ENCODE results near the gene FNDC8. TPM values are rescaled to one million over a fixed set of nuclear protein-coding genes. Genes with fewer than 3 reads are reported as not detected.
"Not testable (repeated sequence)": the region's sequence is repeated elsewhere in the genome, so short reads cannot be mapped to it uniquely, and the experiment has no call there.

Gene FNDC8
- total and polyA plus RNA-seq, 2 donors from 2014 or later: not detected

DNA sequence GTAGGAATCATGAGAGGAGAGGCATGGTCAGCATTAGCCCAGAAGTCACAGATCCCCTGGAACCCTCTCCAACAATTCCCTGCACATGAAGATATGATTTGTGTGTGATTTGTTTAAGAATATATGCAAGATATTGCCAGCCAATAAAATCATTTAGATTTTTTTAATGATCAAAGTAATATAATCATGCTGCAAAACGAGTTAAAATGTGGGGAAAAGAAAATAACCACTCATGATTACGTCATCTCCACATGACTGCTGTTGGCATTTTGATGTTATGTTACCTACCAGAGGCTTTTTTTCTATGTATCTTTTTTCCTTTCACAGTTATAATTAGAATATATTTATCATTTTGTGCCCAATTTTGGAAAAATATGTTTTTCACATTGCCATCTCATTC, 50.4 kb downstream of the FNDC8 start:
- FAIRE-seq (no peak), DNase-seq (no peak)
- Histone ChIP-seq H3K27me3 (ENCODE audit: control insufficient read depth, insufficient read depth, low read length) (no peaks in the 10 kb centered on the region), H3K36me3 (ENCODE audit: control insufficient read depth in 2 of 3, insufficient read depth in 3 of 3, low read length in 3 of 3) (no peaks in the 10 kb centered on the region), H3K4me1 (ENCODE audit: control insufficient read depth in 2 of 3, insufficient read depth in 2 of 3, low read depth in 1 of 3, low read length in 3 of 3) (no peaks in the 10 kb centered on the region), H3K27ac (ENCODE audit: low read depth in 2 of 2, low read length in 2 of 2) (no peak overlapping the region), H3K9ac (ENCODE audit: low read length in 3 of 3) (no peak overlapping the region), H3K9me3 (ENCODE audit: control insufficient read depth in 2 of 3, insufficient read depth in 1 of 3, low read length in 3 of 3) (no peaks in the 10 kb centered on the region), H3K4me3 (ENCODE audit: low read length in 3 of 3) (no peak overlapping the region)
- intact Hi-C loops (cut with DNase I): no loop called here
- TF ChIP-seq, protein P1, sequence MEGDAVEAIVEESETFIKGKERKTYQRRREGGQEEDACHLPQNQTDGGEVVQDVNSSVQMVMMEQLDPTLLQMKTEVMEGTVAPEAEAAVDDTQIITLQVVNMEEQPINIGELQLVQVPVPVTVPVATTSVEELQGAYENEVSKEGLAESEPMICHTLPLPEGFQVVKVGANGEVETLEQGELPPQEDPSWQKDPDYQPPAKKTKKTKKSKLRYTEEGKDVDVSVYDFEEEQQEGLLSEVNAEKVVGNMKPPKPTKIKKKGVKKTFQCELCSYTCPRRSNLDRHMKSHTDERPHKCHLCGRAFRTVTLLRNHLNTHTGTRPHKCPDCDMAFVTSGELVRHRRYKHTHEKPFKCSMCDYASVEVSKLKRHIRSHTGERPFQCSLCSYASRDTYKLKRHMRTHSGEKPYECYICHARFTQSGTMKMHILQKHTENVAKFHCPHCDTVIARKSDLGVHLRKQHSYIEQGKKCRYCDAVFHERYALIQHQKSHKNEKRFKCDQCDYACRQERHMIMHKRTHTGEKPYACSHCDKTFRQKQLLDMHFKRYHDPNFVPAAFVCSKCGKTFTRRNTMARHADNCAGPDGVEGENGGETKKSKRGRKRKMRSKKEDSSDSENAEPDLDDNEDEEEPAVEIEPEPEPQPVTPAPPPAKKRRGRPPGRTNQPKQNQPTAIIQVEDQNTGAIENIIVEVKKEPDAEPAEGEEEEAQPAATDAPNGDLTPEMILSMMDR (IDR thresholded peaks at IDR 0.05; ENCODE audit: borderline replicate concordance, extremely low read depth, insufficient read depth): no peak

DNA sequence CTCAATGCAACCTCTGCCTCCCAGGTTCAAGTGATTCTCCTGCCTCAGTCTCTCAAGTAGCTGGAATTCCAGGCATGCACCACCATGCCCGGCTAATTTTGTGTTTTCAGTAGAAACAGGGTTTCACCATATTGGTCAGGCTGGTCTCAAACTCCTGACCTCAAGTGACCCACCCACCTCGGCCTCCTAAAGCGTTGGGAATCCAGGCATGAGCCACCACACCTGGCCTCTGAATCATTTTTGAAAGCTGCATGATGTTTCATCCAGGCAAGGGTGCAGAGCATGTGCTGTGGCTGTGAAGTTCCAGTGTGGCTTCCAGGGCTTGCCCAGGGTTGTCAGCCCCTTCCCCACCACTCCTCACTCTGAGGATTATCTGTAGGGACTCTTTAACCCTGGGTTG, 50.9 kb downstream of the FNDC8 start:
- H3K27ac ChIP-seq (ENCODE audit: low read depth in 2 of 2, low read length in 2 of 2); DNase-seq; H3K36me3 ChIP-seq (ENCODE audit: control insufficient read depth in 2 of 3, insufficient read depth in 3 of 3, low read length in 3 of 3); FAIRE-seq; H3K27me3 ChIP-seq (ENCODE audit: control insufficient read depth, insufficient read depth, low read length); intact Hi-C loops (cut with DNase I); H3K9me3 ChIP-seq (ENCODE audit: control insufficient read depth in 2 of 3, insufficient read depth in 1 of 3, low read length in 3 of 3); H3K9ac ChIP-seq (ENCODE audit: low read length in 3 of 3); H3K4me1 ChIP-seq (ENCODE audit: control insufficient read depth in 2 of 3, insufficient read depth in 2 of 3, low read depth in 1 of 3, low read length in 3 of 3); H3K4me3 ChIP-seq (ENCODE audit: low read length in 3 of 3): not testable (repeated sequence)

DNA sequence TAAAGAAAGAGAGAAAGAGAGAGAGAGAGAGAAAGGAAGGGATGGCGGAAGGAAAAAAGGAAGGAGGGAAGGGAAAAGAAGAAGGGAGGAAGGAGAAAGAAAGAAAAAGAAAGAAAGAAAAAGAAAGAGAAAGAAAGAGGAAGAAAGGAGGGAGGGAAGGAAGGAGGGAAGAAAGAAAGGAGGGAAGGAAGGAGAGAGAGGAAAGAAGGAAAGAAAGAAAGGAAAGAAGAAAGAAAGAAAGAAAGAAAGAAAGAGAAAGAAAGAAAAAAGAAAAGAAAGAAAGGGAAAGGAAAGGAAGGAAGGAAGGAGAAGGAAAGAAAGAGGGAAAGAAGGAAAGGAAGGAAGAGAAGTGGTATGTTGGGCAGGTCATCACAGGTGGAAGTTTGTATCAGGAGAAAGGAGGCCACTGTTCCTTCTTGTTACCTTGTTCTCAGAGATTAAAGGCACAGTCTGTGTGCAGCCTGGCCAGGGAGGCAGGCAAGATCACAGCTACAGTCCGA, 53.5 kb downstream of the FNDC8 start:
- DNase-seq: no peak

DNA sequence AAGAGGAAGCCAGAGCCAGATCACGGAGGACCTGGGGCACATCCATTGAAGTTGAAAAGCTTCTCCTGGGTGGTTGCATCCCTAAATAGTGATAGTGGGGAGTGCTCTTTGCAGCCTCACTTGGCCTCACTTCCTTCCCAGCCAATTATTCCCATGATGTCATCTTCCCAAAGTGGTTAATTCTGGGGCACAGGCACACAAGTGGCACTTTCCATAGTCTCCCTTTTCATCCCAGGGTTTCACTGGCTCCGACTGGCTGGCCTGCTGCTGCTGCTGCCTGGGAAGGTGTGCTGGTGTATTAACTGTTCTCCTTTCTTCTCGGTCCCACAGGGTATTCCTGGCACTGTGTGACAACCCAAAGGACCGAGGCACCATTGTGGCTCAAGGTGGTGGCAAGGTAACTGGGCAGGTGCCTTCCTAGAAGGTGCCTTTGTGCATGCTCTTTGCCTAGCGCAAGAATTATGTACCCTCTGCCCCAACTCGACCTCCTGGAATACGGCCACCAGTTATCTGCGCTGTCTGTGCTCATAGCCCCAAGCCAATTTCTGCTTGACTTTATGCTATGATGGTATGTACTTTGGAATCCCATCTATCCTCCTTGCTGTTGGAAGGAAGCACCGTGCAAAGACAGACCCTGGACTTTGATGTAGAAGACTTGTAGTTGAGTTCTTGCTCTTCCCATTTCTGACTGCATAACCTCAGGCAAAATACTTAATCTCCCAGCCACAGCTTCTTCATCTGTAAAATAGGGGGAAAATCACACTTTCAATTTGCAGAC, 54.4 kb downstream of the FNDC8 start:
- no peak overlapping the region for H3K9ac ChIP-seq (ENCODE audit: low read length in 3 of 3)
- no peak for FAIRE-seq
- intact Hi-C loops (cut with DNase I): no loop called here
- H3K36me3 ChIP-seq (ENCODE audit: control insufficient read depth in 2 of 3, insufficient read depth in 3 of 3, low read length in 3 of 3): no peaks in the 10 kb centered on the region
- H3K4me1 ChIP-seq (ENCODE audit: control insufficient read depth in 2 of 3, insufficient read depth in 2 of 3, low read depth in 1 of 3, low read length in 3 of 3): no peaks in the 10 kb centered on the region
- no peak for DNase-seq
- H3K9me3 ChIP-seq (ENCODE audit: control insufficient read depth in 2 of 3, insufficient read depth in 1 of 3, low read length in 3 of 3): no peaks in the 10 kb centered on the region
- H3K27me3 ChIP-seq (ENCODE audit: control insufficient read depth, insufficient read depth, low read length): no peaks in the 10 kb centered on the region
- no peak overlapping the region for H3K27ac ChIP-seq (ENCODE audit: low read depth in 2 of 2, low read length in 2 of 2)
- no peak overlapping the region for H3K4me3 ChIP-seq (ENCODE audit: low read length in 3 of 3)
- TF ChIP-seq, protein P1 (IDR thresholded peaks at IDR 0.05; ENCODE audit: borderline replicate concordance, extremely low read depth, insufficient read depth): no peak

More for the DNA sequence above, 53.5 kb downstream of the FNDC8 start:
- no peaks in the 10 kb centered on the region for H3K9me3 ChIP-seq (ENCODE audit: control insufficient read depth in 2 of 3, insufficient read depth in 1 of 3, low read length in 3 of 3)
- no peak overlapping the region for H3K4me3 ChIP-seq (ENCODE audit: low read length in 3 of 3)
- intact Hi-C loops (cut with DNase I): no loop called here
- FAIRE-seq: no peak
- TF ChIP-seq, protein P1 (IDR thresholded peaks at IDR 0.05; ENCODE audit: borderline replicate concordance, extremely low read depth, insufficient read depth): no peak
- H3K27me3 ChIP-seq (ENCODE audit: control insufficient read depth, insufficient read depth, low read length): no peaks in the 10 kb centered on the region
- no peak overlapping the region for H3K9ac ChIP-seq (ENCODE audit: low read length in 3 of 3)
- H3K27ac ChIP-seq (ENCODE audit: low read depth in 2 of 2, low read length in 2 of 2): no peak overlapping the region
- no peaks in the 10 kb centered on the region for H3K36me3 ChIP-seq (ENCODE audit: control insufficient read depth in 2 of 3, insufficient read depth in 3 of 3, low read length in 3 of 3)
- H3K4me1 ChIP-seq (ENCODE audit: control insufficient read depth in 2 of 3, insufficient read depth in 2 of 3, low read depth in 1 of 3, low read length in 3 of 3): no peaks in the 10 kb centered on the region

Measured in kidney (tissue), 14 donors.